GM12878 (cell line): ENCODE results near the gene MDH1. TPM values are rescaled to one million over a fixed set of nuclear protein-coding genes. Genes with fewer than 3 reads are reported as not detected.

Experiments
- ATAC-seq: fragments of 200-7000 bp; cut with Tn5 transposase; 3 replicates; pipeline ENCODE4 v1.9.1; 2020; ENCODE audit warnings: mild to moderate bottlenecking, moderate library complexity
- BruUV-seq: library from RNA; stranded (reverse); fragments of 400-500 nt; replicated peaks from 2 replicates; lab custom pipeline; 2021; lab: Mats Ljungman, UMichigan
- CTCF ChIA-PET: fragments of 300-600 bp; sonication (Branson Sonifier 250); formaldehyde crosslinking; extraction: SDS; loops from one replicate; lab custom pipeline; 2021; ENCODE audit warnings: inconsistent platforms; lab: Yijun Ruan, JAX
- POLR2A ChIA-PET: fragments of 350-600 bp; formaldehyde crosslinking; extraction: SDS; loops from one replicate; lab custom pipeline; 2021; ENCODE audit warnings: inconsistent platforms; lab: Charles Lee
- RAD21 ChIA-PET: fragments of 300-600 bp; sonication (Branson Sonifier 250); formaldehyde crosslinking; loops from one replicate; lab custom pipeline; 2023; ENCODE audit warnings: antibody characterized with exemption; ENCODE audit not compliant: unreplicated experiment; lab: Charles Lee
- SMC1A ChIA-PET: fragments of 300-600 bp; sonication (Branson Sonifier 250); formaldehyde crosslinking; loops from one replicate; lab custom pipeline; 2023; ENCODE audit not compliant: unreplicated experiment, uncharacterized antibody; lab: Charles Lee
- DNase-seq: peaks from one replicate; pipeline ENCODE4 v3.0.0-alpha.2; 2011; ENCODE audit warnings: low read depth, low spot score
- FAIRE-seq: peaks from 3 replicates; lab custom pipeline; 2011; peaks lifted over from hg19 to GRCh38; lab: Jason Lieb, UNC
- H2AFZ ChIP-seq: 2 replicates; pipeline ENCODE4 v1.6.0; 2011; ENCODE audit warnings: low read depth, low read length, control low read depth; ENCODE audit not compliant: control insufficient read depth
- H3K27ac ChIP-seq: 2 replicates; pipeline ENCODE4 v1.5.1; 2011; ENCODE audit warnings: control low read depth; ENCODE audit not compliant: control insufficient read depth, insufficient read depth
- H3K27me3 ChIP-seq, 2 experiments: replicated peaks in 1 of 2; 2 replicates each; pipeline versions ENCODE4 v1.6.0 to v1.6.1; 2011; ENCODE audit warnings: low read length in 1 of 2; ENCODE audit not compliant: control insufficient read depth in 2 of 2, insufficient read depth in 2 of 2
- H3K36me3 ChIP-seq, 2 experiments: 2 replicates each; pipeline ENCODE4 v1.5.1; 2011; ENCODE audit warnings: low read length in 1 of 2; ENCODE audit not compliant: control insufficient read depth in 2 of 2, insufficient read depth in 2 of 2
- H3K4me1 ChIP-seq: 2 replicates; pipeline ENCODE4 v1.6.1; 2011; ENCODE audit warnings: mild to moderate bottlenecking, low read length, moderate library complexity, mixed read lengths; ENCODE audit not compliant: control insufficient read depth, insufficient read depth
- H3K4me2 ChIP-seq: 2 replicates; pipeline ENCODE4 v1.6.0; 2011; ENCODE audit warnings: control low read depth; ENCODE audit not compliant: control insufficient read depth, insufficient read depth
- H3K4me3 ChIP-seq: fragments of 200-600 bp; sonication (generic); 2 replicates; pipeline ENCODE4 v1.5.1; 2016
- H3K79me2 ChIP-seq: 2 replicates; pipeline ENCODE4 v1.6.0; 2011; ENCODE audit warnings: low read length; ENCODE audit not compliant: control insufficient read depth, insufficient read depth
- H3K9ac ChIP-seq: 2 replicates; pipeline ENCODE4 v1.8.0; 2011; ENCODE audit warnings: low read length, control low read depth, mixed read lengths; ENCODE audit not compliant: control insufficient read depth, insufficient read depth
- H3K9me3 ChIP-seq: replicated peaks from 3 replicates; pipeline ENCODE4 v1.5.1; 2011; ENCODE audit warnings: mild to moderate bottlenecking, low read length; ENCODE audit not compliant: control insufficient read depth, insufficient read depth
- H4K20me1 ChIP-seq: 2 replicates; pipeline ENCODE4 v1.6.0; 2011; ENCODE audit not compliant: control insufficient read depth, insufficient read depth
- BACH1 ChIP-seq: fragments of 450-650 bp; IDR thresholded peaks from 2 replicates; pipeline ENCODE4 v1.6.1; 2017; ENCODE audit warnings: mild to moderate bottlenecking, borderline replicate concordance
- BMI1 ChIP-seq: fragments of 450-650 bp; IDR thresholded peaks from 2 replicates; pipeline ENCODE4 v1.6.1; 2016; ENCODE audit warnings: mild to moderate bottlenecking, moderate library complexity, borderline replicate concordance
- CBX3 ChIP-seq: fragments of 200-600 bp; sonication (generic); IDR thresholded peaks from 2 replicates; pipeline ENCODE4 v1.6.1; 2016; ENCODE audit warnings: low read depth, borderline replicate concordance
- ESRRA ChIP-seq: IDR thresholded peaks from 2 replicates; pipeline ENCODE4 v1.6.1; 2012; ENCODE audit warnings: mild to moderate bottlenecking, low read length, improper control_type of control experiment
- GATAD2B ChIP-seq: fragments of 450-650 bp; conservative IDR thresholded peaks from 2 replicates; pipeline ENCODE4 v1.6.1; 2017; ENCODE audit warnings: low read depth, mild to moderate bottlenecking, moderate library complexity
- HDAC6 ChIP-seq: fragments of 200-600 bp; sonication (generic); IDR thresholded peaks from one replicate; pipeline ENCODE4 v1.8.0; 2017; ENCODE audit warnings: antibody characterized with exemption; ENCODE audit not compliant: unreplicated experiment
- IKZF2 ChIP-seq, 2 experiments: fragments of 450-650 bp; IDR thresholded peaks; 2 replicates each; pipeline ENCODE4 v1.6.1; 2017; ENCODE audit warnings: mild to moderate bottlenecking in 2 of 2, moderate library complexity in 2 of 2
- KDM1A ChIP-seq: fragments of 200-600 bp; sonication (generic); IDR thresholded peaks from 2 replicates; pipeline ENCODE4 v1.6.1; 2016; ENCODE audit warnings: borderline replicate concordance
- MEF2B ChIP-seq: fragments of 450-650 bp; IDR thresholded peaks from 2 replicates; pipeline ENCODE4 v1.6.1; 2018; ENCODE audit warnings: mild to moderate bottlenecking, moderate library complexity; ENCODE audit not compliant: partially characterized antibody, poor library complexity, severe bottlenecking
- NBN ChIP-seq: fragments of 450-650 bp; IDR thresholded peaks from 2 replicates; pipeline ENCODE4 v1.6.1; 2016
- NFXL1 ChIP-seq: fragments of 450-650 bp; IDR thresholded peaks from 2 replicates; pipeline ENCODE4 v1.6.1; 2017; ENCODE audit warnings: antibody characterized with exemption, mild to moderate bottlenecking, borderline replicate concordance
- NRF1 ChIP-seq: conservative IDR thresholded peaks from 2 replicates; pipeline ENCODE4 v1.6.1; 2011; ENCODE audit warnings: mild to moderate bottlenecking, low read depth, low read length, improper control_type of control experiment
- PAX8 ChIP-seq: fragments of 450-650 bp; IDR thresholded peaks from 2 replicates; pipeline ENCODE4 v1.6.1; 2017; ENCODE audit warnings: mild to moderate bottlenecking, moderate library complexity
- PML ChIP-seq: IDR thresholded peaks from 2 replicates; pipeline ENCODE4 v1.6.1; 2012; ENCODE audit warnings: low read length, inconsistent platforms
- RB1 ChIP-seq: fragments of 450-650 bp; formaldehyde crosslinking; IDR thresholded peaks from 2 replicates; pipeline ENCODE4 v1.6.1; 2017; ENCODE audit warnings: mild to moderate bottlenecking, borderline replicate concordance
- RCOR1 ChIP-seq: conservative IDR thresholded peaks from 2 replicates; pipeline ENCODE4 v1.6.1; 2012; ENCODE audit warnings: low read depth, low read length, improper control_type of control experiment
- WGBS: methylation state at CpG from one replicate; pipeline ENCODE4 v1.1.6; 2016; ENCODE audit warnings: low lambda C conversion rate; ENCODE audit not compliant: insufficient replicate concordance, insufficient coverage; ENCODE audit errors: missing lambda C conversion rate; 5-methylcytosine and 5-hydroxymethylcytosine counted together
- in situ Hi-C: fragments of 300-500 bp; cut with MboI; formaldehyde crosslinking; loops from 9 replicates; pipeline ENCODE4 v1.14.3; 2018; ENCODE audit warnings: mixed read lengths
- intact Hi-C: fragments of 100-400 bp; cut with micrococcal nuclease; formaldehyde crosslinking; loops from one replicate; pipeline ENCODE4 v1.14.2; 2022; ENCODE audit not compliant: unreplicated experiment
- polyA plus RNA-seq, 11 experiments: library from polyadenylated mRNA; depleted of rRNA in 4 of 11; unstranded in 6 of 11; stranded (reverse) in 5 of 11; fragments of >200 nt; fragmentation: Nextera tagmentation in 4 of 11; fragmentation: Illumina TruSeq in 1 of 11; extraction: Ambion mirVana in 4 of 11; extraction: Trizol in 1 of 11; gene quantifications; 1 replicate in 1 of 11; 2 replicates in 10 of 11; pipeline versions ENCODE4 v1.2.1 to v1.2.3, GENCODE V29; 2011 to 2016; ENCODE audit warnings: inconsistent platforms in 2 of 11, missing spikeins in 2 of 11, low read depth in 1 of 11
- total RNA-seq, 4 experiments: library from RNA; depleted of rRNA in 3 of 4; stranded (reverse); fragments of >200 nt in 3 of 4; fragmentation: Illumina TruSeq in 1 of 4; extraction: Trizol in 1 of 4; gene quantifications; 2 replicates each; pipeline versions ENCODE4 v1.2.1 to v1.2.3, GENCODE V29; 2013 to 2021
- TF ChIP-seq, protein P1 (sequence below): fragments of 150-350 bp; IDR thresholded peaks from 2 replicates; pipeline ENCODE4 v1.6.1; 2014; ENCODE audit warnings: mild to moderate bottlenecking, low read depth, low read length
- TF ChIP-seq, protein P2 (sequence below): IDR thresholded peaks from 2 replicates; pipeline ENCODE4 v1.6.1; 2011; ENCODE audit warnings: mild to moderate bottlenecking, low read depth, low read length, moderate library complexity; ENCODE audit not compliant: insufficient replicate concordance

MDH1 gene
- total and polyA plus RNA-seq, 10 of the 15 experiments (the other 5 are each of a cell fraction or from before 2014, with no cell fraction given) = 254 to 1,581 (median 440) TPM

DNA sequence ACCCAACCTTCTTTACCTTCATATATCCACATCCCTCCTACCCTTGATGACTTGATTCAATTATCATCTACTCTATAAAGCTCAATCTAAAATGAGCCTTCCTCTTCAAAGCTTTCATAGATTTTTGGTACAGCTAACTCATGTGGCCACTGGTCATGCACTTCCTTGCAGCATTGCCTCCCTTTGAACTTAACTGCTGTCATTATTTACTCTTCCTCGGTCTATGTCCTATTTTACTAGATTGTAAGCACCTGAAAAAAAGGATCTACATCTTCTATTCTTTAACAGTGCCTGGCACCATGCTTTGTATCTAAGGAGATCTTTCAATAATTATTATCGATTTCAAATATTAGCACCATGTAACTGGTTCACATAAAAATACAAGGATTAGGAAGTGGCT lies 30.6 kb downstream of the MDH1 start:
- H3K4me2 ChIP-seq = no peak overlapping the region
- ChIA-PET POLR2A (no interaction called here), RAD21 (no interaction called here), SMC1A (no interaction called here), CTCF (no interaction called here)
- no peak overlapping the region for H3K27ac ChIP-seq
- FAIRE-seq (no peak), DNase-seq (no peak), ATAC-seq (no peak)
- no peak overlapping the region for H3K9ac ChIP-seq
- H3K4me3 ChIP-seq = no peak overlapping the region
- intact Hi-C loops = no loop called here
- no peaks in the 10 kb centered on the region for H4K20me1 ChIP-seq
- TF ChIP-seq RB1 = no peak
- no peak for TF ChIP-seq IKZF2 (IDR thresholded peaks at IDR 0.05)
- TF ChIP-seq PML = no peak
- no peak for TF ChIP-seq ESRRA
- no peak for TF ChIP-seq MEF2B
- TF ChIP-seq CBX3 = no peak
- TF ChIP-seq, protein P1, sequence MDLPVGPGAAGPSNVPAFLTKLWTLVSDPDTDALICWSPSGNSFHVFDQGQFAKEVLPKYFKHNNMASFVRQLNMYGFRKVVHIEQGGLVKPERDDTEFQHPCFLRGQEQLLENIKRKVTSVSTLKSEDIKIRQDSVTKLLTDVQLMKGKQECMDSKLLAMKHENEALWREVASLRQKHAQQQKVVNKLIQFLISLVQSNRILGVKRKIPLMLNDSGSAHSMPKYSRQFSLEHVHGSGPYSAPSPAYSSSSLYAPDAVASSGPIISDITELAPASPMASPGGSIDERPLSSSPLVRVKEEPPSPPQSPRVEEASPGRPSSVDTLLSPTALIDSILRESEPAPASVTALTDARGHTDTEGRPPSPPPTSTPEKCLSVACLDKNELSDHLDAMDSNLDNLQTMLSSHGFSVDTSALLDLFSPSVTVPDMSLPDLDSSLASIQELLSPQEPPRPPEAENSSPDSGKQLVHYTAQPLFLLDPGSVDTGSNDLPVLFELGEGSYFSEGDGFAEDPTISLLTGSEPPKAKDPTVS = no peak
- TF ChIP-seq NFXL1 = no peak
- TF ChIP-seq RCOR1 = no peak
- TF ChIP-seq PAX8 = no peak
- TF ChIP-seq HDAC6 = no peak
- no peak for TF ChIP-seq NRF1
- no peak for TF ChIP-seq NBN
- TF ChIP-seq, protein P2, sequence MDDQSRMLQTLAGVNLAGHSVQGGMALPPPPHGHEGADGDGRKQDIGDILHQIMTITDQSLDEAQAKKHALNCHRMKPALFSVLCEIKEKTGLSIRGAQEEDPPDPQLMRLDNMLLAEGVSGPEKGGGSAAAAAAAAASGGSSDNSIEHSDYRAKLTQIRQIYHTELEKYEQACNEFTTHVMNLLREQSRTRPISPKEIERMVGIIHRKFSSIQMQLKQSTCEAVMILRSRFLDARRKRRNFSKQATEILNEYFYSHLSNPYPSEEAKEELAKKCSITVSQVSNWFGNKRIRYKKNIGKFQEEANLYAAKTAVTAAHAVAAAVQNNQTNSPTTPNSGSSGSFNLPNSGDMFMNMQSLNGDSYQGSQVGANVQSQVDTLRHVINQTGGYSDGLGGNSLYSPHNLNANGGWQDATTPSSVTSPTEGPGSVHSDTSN = no peak
- no peak for TF ChIP-seq BMI1
- TF ChIP-seq GATAD2B = no peak
- TF ChIP-seq KDM1A = no peak
- no peak for TF ChIP-seq BACH1
- H2AFZ ChIP-seq = no peak overlapping the region
- H3K27me3 ChIP-seq = no peaks in the 10 kb centered on the region
- H3K9me3 ChIP-seq = no peaks in the 10 kb centered on the region; the same call in 2 of the 3 replicates
- 64% methylated on average over 2 of the region's 2 CpGs for WGBS
- H3K36me3 ChIP-seq = no peaks in the 10 kb centered on the region
- in situ Hi-C loops = no loop called here
- no TSS peak for BruUV-seq
- H3K79me2 ChIP-seq = no peaks in the 10 kb centered on the region
- H3K4me1 ChIP-seq = no peaks in the 10 kb centered on the region
